ENCODE data around the gene BRAT1.
"Not testable (repeated sequence)": the region's sequence is repeated elsewhere in the genome, so short reads cannot be mapped to it uniquely, and the experiment has no call there.

Gene BRAT1

DNA sequence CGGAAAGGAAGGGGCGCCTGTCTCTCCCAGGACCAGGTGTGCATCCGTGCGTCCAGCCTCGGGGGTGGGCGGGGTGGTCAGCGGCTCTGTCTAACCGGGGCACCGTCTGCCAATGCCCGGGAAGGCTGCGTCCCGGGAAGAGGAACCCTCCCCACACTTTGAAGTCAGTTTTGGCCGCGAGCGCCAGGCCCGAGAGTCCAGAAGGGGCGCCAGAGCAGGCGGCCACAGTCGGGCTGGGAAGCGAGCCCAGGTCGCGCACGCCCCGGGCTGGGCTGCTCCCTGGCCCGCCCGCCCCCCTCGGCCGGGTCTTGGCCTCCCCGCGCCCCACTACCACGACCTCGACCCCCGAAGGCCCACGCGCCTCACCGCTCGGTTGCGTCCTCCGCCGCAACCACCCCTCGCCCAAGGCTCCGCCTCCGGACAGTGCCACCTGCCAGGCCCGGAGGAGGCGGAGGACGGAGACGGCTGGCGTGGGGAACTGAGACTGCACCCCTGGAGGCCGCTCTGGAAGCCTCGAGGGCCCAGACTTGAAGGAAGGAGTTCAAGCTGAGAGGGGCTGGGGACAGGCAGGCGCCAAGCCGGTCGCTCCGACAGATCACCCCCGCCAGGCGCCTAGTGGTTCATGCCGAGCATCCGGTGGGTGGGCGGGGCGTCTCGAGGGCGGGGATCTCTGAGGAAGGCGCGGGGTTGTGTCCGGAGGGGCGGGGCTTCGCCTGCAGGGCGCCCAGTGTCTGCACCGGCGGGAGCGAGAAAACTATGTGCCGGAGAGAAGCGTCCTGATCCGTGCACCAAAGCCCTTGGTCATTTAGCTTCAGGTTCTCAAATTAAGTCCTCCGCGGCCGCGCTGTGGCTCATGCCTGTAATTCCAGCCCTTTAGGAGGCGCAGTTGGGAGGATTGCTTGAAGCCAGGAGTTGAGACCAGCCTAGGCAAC is at the start of gene BRAT1:
BRAT1 (minus strand) TSS at position 404 of the 932 bp plus-strand sequence. CDS start 1,093 bp downstream, outside the sequence.
- peak; percentile 83 for DNase-seq (ENCODE audit: low read depth)

DNA sequence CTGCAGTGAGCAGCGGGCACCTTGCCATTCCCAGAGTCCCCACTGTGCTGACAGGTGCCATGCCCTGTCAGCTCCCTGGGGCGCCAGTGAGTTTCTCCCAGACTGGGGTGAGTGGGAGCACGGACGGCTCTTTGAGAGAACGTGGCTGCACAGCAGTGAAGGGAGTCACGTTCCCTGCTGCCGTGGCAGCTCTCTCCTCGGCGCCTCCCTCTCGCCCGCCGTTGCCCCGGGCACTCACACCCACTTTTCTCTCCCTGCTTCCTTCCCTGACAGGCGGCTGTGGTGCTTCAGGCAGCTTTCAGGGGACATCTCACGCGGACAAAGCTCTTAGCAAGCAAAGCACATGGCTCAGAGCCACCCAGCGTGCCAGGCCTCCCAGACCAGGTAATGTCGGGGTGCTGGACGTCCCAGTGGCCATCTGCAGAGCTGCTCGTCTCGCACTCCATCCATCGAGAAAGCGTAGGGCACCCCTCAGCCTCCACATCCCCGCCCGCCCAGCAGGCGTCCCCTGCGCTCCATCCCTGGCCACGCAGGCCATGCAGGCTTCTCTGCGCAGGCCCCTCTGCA is 49.4 kb upstream of the BRAT1 start:
- DNase-seq (ENCODE audit: low read depth) = no peak

DNA sequence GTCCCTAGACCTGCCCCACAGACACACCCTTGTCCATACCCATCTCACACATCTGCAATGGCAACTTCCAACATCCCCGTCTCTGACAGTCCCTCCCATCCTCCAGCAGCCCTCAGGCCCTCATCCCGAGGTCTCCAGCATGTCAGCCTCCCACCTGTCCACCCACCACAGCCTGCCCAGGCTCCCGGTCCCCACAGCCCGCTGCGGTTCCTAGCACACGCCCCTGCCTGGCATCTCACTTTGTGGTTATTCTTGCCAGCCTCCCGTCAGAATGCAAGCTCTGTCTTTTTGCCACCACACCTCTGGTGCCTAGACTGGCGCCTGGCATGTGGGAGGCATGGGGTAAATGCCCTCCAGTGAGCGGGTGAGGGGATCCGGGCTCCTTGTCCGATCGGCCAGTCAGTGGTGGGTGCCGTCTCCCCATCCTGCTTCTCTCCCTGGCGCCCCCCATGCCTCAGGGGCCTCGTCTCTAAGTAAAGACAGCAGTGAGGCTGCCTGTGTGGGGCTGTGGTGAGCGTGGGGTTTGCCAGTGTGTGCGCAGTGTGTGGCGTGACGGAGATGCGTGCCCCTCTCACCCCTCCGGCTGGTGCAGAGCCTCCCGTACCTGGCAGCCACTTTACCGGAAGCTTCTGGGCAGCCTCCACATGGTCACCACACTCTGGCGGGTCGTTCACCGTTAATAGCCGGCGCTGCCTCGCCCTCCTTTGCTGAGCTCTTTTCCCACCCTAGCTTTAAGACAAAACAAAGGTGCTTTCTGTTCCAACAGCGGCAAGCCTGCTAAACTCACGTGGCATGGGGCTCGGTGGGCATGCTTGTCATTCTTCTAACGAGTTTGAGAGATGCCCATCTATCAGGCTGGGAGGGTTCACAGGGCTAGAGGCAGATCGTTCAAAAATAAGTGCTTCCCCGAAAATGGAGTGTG is 48.0 kb upstream of the BRAT1 start:
- no peak for DNase-seq (ENCODE audit: low read depth)

DNA sequence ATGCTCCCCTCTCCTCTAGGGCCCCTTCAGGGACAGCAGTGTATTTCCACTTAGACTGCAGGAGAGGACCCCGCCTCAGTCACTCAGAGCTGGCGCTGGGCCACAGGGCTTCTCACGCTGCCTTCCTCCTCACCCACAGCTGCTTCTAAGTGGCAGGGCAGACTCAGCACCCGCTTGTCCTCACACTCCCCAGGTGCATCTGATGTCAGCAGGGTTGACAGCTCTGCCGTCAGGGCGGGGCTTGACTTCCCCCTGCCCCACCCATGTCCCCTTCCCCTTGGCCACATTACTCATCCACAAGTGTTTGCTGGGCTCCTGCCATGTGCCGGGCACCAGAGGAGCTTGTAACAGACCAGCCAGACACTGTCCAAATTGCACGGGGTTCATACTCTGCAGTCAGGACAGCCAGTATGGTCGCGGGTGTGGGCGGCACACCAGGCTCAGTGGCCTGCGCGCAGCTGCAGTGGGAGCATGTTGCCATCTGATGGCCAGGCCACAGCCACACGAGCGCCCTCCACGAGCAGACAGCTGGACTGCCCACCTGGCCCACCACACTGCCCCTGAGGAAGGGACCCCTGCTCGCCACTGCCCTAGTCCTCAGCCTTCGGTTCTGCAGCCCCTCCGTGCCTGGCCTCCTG is 47.2 kb upstream of the BRAT1 start:
- no peak for DNase-seq (ENCODE audit: low read depth)

DNA sequence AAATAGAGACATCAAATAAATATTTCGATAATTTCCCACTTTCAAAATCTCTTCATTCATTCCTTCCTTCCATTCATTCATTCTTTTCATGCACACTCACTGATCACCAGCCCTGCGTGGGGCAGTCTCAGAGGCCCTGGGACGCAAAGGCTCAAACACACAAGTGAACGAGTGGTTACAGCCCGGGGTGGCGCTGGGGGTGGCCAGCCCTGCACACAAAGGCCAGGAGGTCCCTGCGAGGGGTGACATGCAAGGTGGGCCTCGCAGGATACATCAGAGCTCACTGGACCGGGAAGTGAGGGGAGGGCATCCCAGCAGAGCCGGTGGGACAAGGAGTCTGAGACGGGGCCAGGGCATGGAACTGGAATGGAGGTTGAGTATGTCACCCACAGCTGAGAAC is 46.6 kb upstream of the BRAT1 start:
- no peak for DNase-seq (ENCODE audit: low read depth)

DNA sequence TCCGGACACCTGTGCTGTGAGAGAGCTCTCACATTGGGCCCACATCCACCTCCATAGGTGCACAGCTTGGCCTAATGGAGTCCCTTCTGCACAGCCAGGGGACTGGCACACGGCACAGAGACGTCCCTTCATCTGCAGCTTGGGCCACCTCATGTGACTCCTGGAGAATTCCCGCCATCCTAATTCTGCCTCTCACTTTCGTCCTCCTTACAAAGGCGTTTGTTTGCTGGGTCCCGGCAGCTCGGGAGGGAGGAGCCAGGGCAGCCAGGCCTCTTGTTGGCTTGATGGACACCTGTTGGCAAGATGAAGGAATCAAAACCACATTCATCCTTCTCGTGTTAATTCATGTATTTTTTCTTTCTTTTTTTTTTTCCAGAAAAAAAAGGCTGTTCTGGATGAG is 45.7 kb upstream of the BRAT1 start:
- no peak for DNase-seq (ENCODE audit: low read depth)

DNA sequence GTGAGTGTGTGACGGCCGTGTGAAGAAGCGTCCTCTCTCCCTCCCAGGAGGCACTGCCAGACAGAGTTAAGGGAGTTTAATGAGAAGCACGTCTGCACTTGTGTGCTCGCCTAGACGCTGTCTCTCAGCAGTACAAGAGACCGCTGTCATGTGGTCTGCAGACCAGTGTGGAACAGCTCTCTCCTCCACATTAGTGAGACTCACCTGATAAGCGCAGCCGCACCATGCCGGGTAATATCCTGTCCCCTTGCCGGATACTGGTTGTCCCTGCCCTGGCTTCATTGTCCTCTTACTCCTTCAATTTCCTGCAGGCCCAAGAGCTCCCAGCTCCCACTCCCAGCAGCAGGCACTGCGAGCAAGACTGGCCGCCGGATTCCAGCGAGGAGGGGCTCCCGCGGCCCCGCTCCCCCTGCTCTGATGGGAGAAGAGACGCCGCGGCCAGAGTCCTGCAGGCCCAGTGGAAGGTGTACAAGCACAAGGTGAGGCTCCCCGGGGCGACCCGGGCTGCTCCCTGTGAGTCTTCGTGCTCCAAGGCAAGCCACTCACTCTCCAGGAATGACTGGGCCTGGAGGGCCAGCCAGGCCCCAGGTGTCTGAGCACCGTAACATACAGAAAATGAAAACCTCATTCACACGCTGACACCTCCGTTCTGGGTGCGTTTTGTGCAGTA is 43.0 kb upstream of the BRAT1 start:
- DNase-seq (ENCODE audit: low read depth) = no peak

DNA sequence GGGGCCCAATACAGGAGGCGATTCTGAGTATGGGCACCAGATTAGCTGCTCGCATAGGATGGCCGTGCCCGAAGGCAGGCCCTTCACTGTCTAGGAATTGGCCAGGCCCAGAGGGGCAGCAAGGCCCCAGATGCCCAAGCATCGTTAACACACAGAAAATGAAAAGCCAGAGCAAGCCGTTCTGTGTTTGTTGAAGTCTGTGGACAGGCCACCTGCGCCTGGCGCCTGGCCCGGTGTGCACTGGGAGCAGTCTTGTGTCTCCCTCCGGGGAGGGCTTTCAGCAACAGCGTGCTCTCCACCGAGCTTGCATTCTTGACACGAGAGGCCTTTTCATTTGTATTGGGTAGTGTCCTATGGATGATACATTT is 41.9 kb upstream of the BRAT1 start:
- DNase-seq (ENCODE audit: low read depth) = no peak

DNA sequence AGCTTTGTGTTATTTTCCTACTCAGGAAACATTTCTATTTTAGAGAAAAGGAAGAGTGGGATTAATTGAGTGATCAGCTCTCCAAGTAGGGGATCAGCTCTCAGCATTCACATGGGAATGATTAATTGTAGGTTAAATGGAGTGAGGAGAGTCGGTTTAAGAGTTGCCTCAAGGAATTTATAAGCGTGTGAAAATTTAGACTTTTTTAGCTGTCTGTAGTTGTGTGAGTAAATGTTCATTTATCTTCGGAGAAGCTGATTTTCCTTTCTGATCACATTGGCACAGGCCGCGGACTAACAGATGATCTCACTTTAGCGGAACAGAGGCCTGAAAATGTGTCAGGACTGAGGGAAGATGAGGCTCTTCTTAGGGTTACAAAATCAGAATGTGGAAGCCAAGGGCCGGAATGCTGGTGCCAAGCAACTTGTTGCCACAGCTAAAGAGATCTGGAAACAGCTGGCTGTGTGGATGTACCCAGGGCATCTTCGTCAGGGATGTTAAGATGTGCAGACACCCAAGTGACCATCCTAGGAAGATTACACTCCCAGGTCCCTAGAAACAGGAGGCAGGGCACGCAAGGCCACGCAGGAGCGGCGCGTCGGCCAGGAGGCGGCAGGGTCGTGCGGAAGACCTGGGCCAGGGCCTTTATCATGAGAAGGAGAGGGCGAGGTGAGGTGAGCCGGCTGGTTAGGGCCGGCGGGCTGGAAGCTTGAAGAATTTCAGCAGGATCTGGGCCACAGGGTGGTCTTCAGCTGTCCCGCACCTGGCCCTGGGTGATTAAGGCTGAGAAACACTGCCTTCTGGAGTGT is 41.3 kb upstream of the BRAT1 start:
- DNase-seq (ENCODE audit: low read depth) = no peak

DNA sequence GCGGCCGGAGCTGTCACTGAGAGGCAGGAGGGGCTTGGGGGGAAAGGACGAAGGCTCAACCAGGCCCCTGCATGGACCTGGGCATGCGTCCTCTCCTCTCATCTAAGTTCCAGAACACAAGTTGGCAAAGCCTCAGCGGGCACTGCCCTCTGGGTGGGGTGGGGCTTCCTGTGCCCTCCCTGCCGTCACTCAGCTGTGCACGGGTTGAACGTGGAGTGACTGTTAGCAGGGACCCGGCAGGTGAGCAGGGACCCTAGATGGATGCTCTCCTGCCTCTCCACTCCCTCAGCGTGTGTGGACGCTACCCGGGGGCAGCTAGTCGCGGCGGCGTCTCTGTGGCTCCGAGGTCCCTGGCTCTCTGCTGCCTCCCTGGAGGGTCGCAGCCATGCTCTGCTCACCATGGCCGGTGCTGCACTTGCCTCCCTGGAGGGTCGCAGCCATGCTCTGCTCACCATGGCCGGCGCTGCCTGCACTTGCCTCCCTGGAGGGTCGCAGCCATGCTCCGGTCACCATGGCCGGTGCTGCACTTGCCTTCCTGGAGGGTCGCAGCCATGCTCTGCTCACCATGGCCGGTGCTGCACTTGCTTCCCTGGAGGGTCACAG is 40.0 kb upstream of the BRAT1 start:
- DNase-seq (ENCODE audit: low read depth) = no peak

DNA sequence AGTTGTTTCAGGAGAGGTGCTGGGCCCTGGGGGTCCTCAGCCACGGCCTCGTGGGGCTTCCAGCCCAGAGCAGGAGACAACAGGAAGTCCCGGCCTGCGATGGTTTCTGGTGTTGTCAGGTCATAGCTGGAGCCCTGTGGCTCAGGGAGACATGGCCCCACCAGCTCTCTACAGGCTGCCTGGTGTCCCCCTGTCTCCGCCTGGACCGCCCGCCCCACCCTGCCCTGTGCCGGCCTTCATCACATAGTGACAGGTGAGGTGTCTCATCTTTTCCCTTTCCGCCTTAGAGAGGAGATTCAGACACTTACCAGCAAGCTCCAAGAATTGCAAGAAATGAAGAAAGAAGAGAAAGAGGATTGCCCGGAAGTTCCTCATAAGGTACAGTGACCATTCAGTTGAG is 39.3 kb upstream of the BRAT1 start:
- no peak for DNase-seq (ENCODE audit: low read depth)

DNA sequence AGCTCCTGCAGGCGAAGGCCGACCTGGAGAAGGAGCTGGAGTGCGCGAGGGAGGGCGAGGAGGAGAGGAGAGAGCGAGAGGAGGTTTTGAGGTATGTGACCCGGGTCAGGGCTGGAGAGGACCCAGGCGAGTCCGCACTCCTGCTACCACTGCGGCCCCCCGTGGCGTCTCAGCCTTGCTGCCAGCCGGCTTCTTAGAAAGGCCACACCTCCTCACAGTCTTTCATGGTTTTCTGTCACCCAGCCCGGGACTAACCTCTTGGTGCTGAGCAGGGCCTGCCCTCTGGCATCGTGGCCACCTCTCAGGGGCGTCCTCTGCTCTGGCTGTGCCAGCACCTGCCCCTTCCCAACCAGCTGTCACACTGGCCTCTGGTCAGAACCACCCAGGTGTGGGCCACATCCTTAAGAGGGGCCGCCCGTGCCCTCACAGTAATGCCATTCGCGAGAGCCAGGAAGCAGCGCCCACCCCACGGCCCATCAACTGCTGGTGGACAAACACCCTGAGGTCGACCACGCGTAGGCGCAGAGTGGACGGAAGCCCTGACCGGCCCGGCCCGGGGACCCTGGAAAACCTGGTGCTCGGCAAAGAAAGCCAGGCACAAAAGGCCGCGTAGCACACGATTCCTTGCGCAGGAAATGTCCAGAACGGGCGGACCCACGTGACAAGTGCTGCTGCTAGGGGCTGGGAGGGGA is 37.9 kb upstream of the BRAT1 start:
- DNase-seq (ENCODE audit: low read depth) = no peak

DNA sequence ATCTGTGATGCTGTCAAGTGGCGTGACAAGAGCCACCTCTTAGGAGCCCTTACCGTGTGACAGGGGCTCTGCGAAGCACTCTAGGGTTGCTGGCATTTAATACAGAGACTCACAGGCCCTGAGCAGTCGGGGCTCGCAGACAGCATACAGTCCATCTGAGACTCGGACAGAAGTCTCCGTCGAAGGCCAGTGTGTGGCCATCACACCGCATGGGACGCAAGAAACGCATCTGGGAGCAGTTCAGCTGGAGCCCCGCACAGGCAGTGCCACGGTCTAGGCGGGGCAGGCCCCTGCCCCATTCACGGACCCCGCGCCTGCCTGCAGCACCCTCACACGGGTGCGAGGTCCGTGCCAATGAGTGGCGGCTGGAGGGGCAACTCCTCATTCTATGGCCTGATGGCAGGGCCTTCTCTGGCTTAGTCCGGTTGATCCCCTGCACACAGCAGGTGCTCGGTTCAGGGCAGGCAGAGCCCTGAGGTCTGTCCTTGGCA is 37.1 kb upstream of the BRAT1 start:
- no peak for DNase-seq (ENCODE audit: low read depth)

DNA sequence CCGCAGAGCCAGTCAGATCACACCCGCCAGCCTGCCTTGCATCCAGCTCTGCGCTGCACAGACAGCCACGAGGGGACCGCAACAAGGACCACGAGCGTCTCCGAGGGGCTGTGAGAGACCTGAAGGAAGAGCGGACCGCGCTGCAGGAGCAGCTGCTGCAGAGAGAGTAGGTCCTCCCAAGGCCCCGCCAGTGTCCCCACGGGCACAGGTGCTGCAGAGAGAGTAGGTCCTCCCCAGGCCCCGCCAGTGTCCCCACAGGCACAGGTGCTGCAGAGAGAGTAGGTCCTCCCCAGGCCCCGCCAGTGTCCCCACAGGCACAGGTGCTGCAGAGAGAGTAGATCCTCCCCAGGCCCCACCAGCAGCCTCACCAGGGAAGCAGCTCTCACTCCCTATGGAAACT is 34.6 kb upstream of the BRAT1 start:
- not testable (repeated sequence) for DNase-seq (ENCODE audit: low read depth)

DNA sequence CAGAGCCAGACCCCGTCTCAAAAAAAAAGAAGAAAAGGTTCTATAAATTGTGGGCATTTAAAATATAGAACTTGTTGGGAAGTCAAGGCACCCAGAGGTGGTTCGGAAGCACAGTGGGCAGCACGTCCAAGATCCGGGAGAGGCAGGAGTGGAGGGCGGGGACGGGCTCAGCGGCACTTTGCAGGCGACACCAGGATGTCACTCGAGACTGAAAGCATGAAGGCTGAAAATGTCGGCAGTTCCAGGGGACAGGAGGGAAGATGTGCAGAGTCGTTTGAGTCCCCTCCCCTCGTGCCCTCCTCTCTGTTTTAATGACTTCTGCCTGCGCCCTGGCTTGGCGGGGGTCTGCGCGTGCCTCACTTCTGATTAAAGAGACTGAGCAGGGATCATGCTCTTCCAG is 34.0 kb upstream of the BRAT1 start:
- no peak for DNase-seq (ENCODE audit: low read depth)

DNA sequence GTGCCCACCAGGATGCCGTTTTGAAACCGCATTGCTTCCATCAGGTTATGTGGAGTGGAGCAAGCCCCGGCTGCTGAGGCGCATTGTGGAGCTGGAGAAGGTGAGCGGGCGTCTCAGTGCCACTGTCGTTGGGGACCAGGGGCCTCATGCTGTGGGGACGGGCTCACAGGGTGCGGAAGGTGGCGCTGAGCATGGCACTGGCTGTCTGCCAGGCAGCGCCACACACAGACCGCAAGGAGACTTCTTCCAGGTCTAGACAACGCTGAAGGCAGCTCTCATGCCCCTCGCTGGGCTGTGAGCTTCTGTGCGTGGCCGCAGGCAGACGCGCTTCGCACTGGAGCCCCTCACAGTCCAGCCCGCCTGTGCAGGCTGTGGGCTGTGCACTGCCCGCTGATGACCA is 32.5 kb upstream of the BRAT1 start:
- DNase-seq (ENCODE audit: low read depth) = no peak

DNA sequence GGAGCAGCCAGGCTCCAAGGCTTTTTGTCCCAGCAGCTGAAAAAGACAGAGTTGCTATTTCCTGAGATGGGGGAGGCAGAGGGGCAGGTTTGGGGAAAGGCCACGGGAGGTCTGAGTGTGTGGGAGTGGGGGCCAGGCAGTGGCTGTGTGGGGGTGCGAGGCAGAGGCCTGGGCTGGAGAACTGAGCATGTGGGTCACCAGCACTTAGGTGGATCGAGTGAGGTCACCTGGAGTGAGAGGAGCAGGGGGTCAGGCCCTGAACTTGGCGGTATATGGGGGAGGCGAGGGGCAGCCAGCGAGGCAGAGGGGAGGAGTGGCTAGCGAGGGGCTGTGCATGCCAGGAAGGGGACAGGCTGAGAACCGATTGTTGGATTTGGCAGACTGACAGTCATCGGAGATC is 31.8 kb upstream of the BRAT1 start:
- no peak for DNase-seq (ENCODE audit: low read depth)

DNA sequence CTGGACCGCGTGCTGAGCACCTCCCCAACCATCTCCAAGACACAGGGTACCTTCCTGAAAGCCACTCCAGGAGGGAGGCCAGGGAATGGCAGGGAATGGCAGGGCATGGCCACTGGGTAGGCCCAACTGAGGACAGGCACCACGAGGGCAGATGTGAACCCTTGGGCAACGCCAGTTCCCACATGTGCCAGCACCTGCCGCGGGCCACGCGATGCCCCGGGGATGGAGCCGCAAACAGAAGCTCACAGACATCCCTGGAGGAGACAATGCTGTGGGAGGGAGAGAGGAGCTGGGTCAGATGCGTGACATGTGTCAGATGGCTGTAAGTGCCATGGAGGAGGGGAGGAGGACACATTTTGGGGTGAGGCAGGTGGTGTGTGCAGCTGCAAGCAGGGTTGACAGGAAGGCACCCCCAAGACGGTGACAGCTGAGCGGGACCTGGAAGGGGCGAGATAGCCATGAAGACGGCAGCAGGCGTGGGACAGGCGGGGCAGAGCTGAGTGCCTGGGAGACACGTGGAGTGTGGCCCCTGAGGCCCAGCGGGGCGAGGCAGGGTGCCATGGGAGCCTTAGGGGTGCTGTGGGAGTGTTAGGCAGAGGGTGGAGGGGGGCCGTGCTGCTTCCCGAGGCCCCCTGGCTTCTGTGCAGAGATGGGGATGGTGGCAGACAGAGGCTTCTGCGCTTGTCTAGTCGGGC is 31.1 kb upstream of the BRAT1 start:
- no peak for DNase-seq (ENCODE audit: low read depth)

DNA sequence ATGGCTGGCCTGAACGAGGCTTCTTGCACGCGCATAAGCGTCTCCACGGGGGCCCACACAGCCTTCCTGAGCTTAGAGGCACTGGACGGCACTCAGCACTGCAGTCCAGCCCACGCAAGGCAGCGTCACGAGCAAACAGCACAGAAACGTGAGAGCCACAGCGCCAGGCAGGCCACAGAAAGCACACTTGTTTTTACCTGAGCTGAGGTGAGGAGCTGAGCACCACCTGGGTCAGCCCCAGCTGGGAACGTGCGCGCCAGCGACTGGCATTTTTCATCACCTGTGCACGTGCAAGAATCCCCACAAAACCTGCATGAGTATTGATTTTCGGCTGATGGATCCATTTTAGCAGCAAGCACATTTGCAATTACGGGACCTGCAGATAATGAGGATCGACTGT is 30.1 kb upstream of the BRAT1 start:
- DNase-seq (ENCODE audit: low read depth) = no peak
